GM23248 (cell line): ENCODE data around the gene UGP2.

Source experiments
- EZH2 ChIP-seq: fragments of 200-600 bp; sonication (generic); IDR thresholded peaks from 2 replicates; pipeline ENCODE4 v1.6.1; 2018; ENCODE audit warnings: antibody characterized with exemption, mild to moderate bottlenecking; ENCODE audit not compliant: insufficient read depth, poor library complexity, severe bottlenecking
- EZH2phosphoT487 ChIP-seq: fragments of 200-600 bp; sonication (generic); IDR thresholded peaks from 2 replicates; pipeline ENCODE4 v1.6.1; 2018; ENCODE audit warnings: antibody characterized with exemption, moderate library complexity, mild to moderate bottlenecking, low read depth; ENCODE audit not compliant: insufficient read depth

GRCh38 chr2:63862806-63863205 lies 21.1 kb downstream of the UGP2 start:
- TF ChIP-seq EZH2phosphoT487, result no peak
- TF ChIP-seq EZH2, result no peak
